Progenitor cell of endocrine pancreas (in vitro differentiated cells): ENCODE results near the gene TMEM9. TPM values are rescaled to one million over a fixed set of nuclear protein-coding genes. Genes with fewer than 3 reads are reported as not detected.

Source experiments
- DNase-seq: peaks from one replicate; pipeline ENCODE4 v3.0.0; 2021; ENCODE audit warnings: low spot score; ENCODE audit not compliant: unreplicated experiment
- H3K27ac Mint-ChIP-seq: 2 replicates; pipeline ENCODE4 v1.8.0; 2021; ENCODE audit warnings: mild to moderate bottlenecking, moderate library complexity, mixed read lengths
- H3K27me3 Mint-ChIP-seq: 2 replicates; pipeline ENCODE4 v1.8.0; 2021; ENCODE audit warnings: mixed read lengths
- H3K36me3 Mint-ChIP-seq: 2 replicates; pipeline ENCODE4 v1.8.0; 2022; ENCODE audit warnings: mixed read lengths; ENCODE audit not compliant: insufficient read depth
- H3K4me1 Mint-ChIP-seq: 2 replicates; pipeline ENCODE4 v1.8.0; 2021; ENCODE audit warnings: low read depth, mixed read lengths
- H3K4me3 Mint-ChIP-seq: 2 replicates; pipeline ENCODE4 v1.8.0; 2021; ENCODE audit warnings: low read depth, mild to moderate bottlenecking, moderate library complexity, mixed read lengths
- H3K9me3 Mint-ChIP-seq: 2 replicates; pipeline ENCODE4 v1.8.0; 2021; ENCODE audit warnings: low read depth, mixed read lengths
- total RNA-seq: library from RNA; stranded (reverse); gene quantifications from 2 replicates; pipeline ENCODE4 v1.2.1, GENCODE V29; 2021
- TF ChIP-seq, protein P1 (sequence below): fragments of 200-600 bp; sonication (generic); IDR thresholded peaks from one replicate; pipeline ENCODE4 v1.5.0; 2021; ENCODE audit warnings: antibody characterized with exemption, mild to moderate bottlenecking; ENCODE audit not compliant: unreplicated experiment

TMEM9 gene
- total RNA-seq, 1 donor from 2014 or later, result 146 TPM

GRCh38 chr1:201111156-201111555, 43.1 kb downstream of the TMEM9 start:
- no peak for DNase-seq
- H3K4me3 Mint-ChIP-seq, result no peak overlapping the region
- peaks cover 30% of the 10 kb centered on the region for H3K27me3 Mint-ChIP-seq
- TF ChIP-seq, protein P1, sequence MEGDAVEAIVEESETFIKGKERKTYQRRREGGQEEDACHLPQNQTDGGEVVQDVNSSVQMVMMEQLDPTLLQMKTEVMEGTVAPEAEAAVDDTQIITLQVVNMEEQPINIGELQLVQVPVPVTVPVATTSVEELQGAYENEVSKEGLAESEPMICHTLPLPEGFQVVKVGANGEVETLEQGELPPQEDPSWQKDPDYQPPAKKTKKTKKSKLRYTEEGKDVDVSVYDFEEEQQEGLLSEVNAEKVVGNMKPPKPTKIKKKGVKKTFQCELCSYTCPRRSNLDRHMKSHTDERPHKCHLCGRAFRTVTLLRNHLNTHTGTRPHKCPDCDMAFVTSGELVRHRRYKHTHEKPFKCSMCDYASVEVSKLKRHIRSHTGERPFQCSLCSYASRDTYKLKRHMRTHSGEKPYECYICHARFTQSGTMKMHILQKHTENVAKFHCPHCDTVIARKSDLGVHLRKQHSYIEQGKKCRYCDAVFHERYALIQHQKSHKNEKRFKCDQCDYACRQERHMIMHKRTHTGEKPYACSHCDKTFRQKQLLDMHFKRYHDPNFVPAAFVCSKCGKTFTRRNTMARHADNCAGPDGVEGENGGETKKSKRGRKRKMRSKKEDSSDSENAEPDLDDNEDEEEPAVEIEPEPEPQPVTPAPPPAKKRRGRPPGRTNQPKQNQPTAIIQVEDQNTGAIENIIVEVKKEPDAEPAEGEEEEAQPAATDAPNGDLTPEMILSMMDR, result no peak
- H3K27ac Mint-ChIP-seq, result no peak overlapping the region
- no peaks in the 10 kb centered on the region for H3K36me3 Mint-ChIP-seq
- H3K4me1 Mint-ChIP-seq, result no peaks in the 10 kb centered on the region
- H3K9me3 Mint-ChIP-seq, result no peaks in the 10 kb centered on the region

DNA sequence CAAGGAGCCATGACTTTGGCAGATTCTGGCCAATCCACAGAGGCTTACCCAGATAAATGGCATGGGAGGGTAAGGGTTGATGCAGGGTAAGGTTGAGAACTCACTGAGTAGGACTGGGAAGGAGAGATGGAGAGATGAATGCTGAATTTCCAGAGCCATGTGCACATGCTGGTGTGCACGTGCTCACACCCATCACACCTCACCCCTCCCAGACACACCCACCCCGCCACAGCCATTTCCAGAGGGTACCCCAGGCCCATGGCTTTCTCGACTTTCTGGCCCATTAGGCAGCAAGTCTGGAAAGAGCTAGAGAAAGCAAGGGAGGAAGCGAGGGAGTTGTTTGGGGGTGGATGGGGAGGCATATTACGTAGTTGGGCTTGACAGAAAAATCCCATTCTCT, 43.7 kb downstream of the TMEM9 start:
- Mint-ChIP-seq H3K4me3 (no peak overlapping the region), H3K27ac (no peak overlapping the region), H3K36me3 (no peaks in the 10 kb centered on the region), H3K27me3 (peaks cover 25% of the 10 kb centered on the region), H3K4me1 (no peaks in the 10 kb centered on the region), H3K9me3 (no peaks in the 10 kb centered on the region)
- no peak for DNase-seq
- TF ChIP-seq, protein P1, result no peak

DNA sequence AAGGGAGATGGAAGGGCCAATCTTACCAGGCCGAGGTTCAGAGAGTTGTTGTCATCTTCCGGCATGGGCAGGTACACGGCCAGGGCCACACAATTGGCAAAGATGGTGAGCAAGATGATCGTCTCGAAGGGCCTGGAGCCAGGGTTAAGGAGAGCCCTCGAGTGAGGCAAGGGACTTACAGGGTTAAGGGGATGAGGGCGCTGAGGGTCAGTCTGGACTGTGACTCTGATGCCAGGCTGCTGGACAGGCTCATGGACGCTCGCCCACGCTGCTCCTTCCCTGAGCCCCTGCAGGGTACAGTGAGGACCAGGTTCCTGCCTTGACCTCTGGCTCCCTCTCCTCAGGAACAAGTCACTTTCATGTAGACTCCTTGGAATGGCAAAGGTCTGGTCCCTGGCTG, 44.1 kb downstream of the TMEM9 start:
- no peak overlapping the region for H3K4me3 Mint-ChIP-seq
- H3K4me1 Mint-ChIP-seq, result no peaks in the 10 kb centered on the region
- TF ChIP-seq, protein P1, result no peak
- no peak overlapping the region for H3K27ac Mint-ChIP-seq
- H3K9me3 Mint-ChIP-seq, result no peaks in the 10 kb centered on the region
- no peaks in the 10 kb centered on the region for H3K36me3 Mint-ChIP-seq
- peaks cover 22% of the 10 kb centered on the region for H3K27me3 Mint-ChIP-seq
- no peak for DNase-seq

DNA sequence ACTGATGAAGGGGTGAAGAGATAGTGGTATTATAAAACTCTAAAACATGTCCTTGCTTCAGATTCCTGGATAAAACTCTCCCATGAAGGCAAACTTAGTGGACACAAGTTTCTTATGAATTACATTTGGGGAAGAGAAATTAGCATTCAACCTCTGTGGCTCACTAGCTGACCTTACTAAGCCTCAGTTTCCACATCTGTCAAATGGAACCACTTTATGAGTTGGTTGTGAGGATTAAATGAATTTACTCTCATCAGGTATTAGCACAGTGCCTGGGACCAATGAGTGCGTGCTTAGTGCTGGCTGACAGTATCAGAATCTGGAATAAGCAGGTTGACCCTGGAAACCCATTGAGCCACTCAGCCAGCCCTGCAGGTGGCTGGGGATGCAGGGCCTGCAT, 44.6 kb downstream of the TMEM9 start:
- Mint-ChIP-seq H3K4me1 (no peaks in the 10 kb centered on the region), H3K9me3 (no peaks in the 10 kb centered on the region), H3K4me3 (no peak overlapping the region), H3K27ac (no peak overlapping the region), H3K36me3 (no peaks in the 10 kb centered on the region), H3K27me3 (peaks cover 19% of the 10 kb centered on the region)
- DNase-seq, result no peak
- TF ChIP-seq, protein P1, result no peak

DNA sequence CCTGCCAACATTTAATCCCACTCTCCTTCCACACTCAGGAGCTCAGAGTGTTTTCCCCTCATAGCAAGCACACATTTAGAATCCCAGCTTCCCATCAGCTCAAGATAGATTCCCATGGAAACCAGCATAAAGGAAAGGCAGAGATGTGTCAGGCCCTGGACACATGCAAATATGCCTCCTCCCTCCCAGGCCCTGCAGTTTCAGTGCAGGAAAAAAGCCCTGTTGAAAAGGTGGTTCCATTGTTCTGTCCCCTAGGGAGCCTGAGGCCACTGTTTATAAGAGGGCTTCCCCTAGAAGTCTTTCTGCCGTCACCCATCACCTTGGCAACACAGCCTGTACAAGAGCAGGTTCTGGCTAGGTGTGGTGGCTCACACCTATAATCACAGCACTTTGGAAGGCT, 45.7 kb downstream of the TMEM9 start:
- DNase-seq, result no peak
- Mint-ChIP-seq H3K27me3 (peaks cover 17% of the 10 kb centered on the region), H3K27ac (peak overlapping the region; percentile 52), H3K4me3 (no peak overlapping the region), H3K4me1 (no peaks in the 10 kb centered on the region), H3K36me3 (no peaks in the 10 kb centered on the region), H3K9me3 (no peaks in the 10 kb centered on the region)
- TF ChIP-seq, protein P1, result no peak

DNA sequence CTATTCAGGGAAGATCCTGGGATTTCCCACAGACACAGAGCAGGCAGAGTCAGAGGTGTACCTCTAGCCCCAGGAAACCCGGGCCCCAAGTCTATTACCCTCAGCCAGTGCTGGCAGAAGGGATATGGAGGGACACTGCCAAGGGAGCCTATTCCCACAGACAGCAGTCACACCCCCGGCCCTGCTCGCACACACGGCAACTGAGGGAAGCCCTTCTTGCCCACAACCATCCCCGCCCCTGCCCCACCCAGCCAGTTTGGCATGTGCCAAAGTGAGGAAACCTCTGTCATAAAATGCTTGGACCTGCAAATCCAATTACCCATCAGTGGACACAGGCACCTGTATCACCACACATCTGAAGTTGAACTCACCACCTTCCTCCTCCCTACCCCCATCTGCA, 48.6 kb downstream of the TMEM9 start:
- Mint-ChIP-seq H3K4me1 (no peaks in the 10 kb centered on the region), H3K27ac (no peak overlapping the region), H3K4me3 (no peak overlapping the region), H3K27me3 (peaks cover 5% of the 10 kb centered on the region), H3K9me3 (no peaks in the 10 kb centered on the region), H3K36me3 (no peaks in the 10 kb centered on the region)
- TF ChIP-seq, protein P1, result no peak
- no peak for DNase-seq
